SIG-M5 treated with dmso at 0.1 percent for 504 hours (cell line): ENCODE data around the gene MSI2.

Source experiments
- DNase-seq: peaks from one replicate; lab custom pipeline; 2025; ENCODE audit not compliant: unreplicated experiment; lab: John Stamatoyannopoulos, UW

Gene MSI2

GRCh38 chr17:57429966-57430365, 173.6 kb downstream of the MSI2 start:
- no peak for DNase-seq

DNA sequence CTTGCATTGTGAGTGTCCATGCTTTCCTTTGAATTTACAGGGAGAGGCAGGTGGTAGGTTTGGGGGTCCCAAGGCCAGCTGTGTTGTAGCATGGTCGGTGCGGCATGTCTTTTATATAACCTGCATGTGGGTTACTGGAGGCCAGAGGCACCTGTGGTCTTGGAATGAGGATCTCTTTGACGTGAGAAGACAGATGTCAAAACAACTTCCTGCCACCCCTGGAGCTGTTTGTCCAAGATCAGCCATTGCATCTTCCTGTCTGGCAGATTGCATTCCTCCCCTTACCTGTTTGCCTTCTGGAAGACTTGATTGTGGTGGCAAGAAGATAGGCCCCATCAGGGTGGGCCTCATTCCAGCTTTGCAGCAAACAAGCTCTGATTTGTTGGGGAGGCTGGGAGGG, 175.1 kb downstream of the MSI2 start:
- DNase-seq, result no peak

DNA sequence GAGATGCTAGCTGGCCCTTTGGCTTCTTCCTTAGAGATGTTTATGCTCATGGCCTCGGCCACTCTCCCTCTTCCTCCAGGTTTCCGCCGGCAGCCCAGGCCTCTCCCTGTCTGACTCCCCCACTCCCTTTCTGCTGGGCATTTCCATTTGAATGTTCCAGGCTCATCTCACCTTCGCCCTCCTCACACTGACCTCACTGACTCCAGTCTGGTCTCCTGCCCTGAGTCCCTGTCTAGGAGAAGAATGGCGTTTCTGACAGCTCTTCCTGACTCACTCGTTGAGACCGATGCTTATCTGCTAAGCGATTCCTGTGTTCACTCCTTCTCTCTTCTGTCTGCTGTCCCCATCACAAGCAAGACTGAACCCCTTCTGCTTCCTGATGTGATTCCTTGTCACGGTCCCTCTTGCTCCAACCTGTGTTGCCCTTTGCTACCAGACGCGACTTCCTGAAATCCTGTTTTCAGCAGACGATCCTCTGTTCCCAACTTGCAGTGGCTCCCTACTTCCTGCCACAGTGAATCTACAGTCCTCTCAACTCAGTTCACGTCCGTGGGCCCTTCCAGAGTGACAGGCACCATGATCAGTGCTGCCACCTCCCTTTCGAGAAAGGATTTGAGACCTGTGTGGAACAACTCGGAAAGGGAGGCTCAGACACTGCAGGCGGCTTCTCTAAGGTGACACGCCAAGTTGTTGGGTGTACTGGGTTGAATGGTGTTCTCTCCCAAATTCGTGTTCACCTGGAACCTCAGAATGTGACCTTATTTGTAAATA, 176.4 kb downstream of the MSI2 start:
- DNase-seq, result no peak

DNA sequence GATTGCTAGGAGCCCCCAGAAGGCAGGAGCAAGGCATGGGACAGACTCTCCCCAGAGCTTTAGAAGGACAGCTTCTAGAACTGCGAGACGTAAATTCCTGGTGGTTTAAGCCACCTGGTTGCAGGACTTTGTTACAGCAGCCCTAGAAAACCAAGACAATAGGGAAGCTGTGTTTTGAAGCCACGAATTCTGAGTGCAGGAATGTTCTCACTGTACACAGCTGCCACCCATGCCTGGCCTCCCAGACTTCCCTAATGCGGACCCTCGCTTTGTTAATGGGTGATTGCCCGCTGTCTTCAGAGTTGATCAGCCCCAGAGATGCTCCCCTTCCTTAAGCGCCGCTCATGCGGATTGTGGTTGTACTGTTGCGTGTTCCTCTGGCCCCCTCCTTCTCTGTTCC, 177.1 kb downstream of the MSI2 start:
- no peak for DNase-seq

DNA sequence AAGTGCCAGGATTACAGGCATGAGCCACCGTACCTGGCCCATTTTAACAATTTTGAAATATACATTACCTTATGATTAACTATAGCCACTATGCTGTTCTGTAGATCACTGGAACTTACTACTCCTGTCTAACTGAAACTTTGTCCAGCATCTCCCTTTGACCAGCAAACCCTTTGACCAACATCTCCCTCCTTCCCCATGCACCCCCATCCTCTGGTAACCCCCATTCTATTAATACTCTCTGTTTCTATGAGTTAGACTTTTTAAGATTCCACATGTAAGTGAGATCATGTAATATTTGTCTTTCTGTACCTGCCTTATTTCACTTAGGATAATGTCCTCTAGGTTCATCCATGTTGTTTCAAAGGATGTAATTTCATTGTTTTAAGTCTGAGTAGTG, 178.0 kb downstream of the MSI2 start:
- no peak for DNase-seq

DNA sequence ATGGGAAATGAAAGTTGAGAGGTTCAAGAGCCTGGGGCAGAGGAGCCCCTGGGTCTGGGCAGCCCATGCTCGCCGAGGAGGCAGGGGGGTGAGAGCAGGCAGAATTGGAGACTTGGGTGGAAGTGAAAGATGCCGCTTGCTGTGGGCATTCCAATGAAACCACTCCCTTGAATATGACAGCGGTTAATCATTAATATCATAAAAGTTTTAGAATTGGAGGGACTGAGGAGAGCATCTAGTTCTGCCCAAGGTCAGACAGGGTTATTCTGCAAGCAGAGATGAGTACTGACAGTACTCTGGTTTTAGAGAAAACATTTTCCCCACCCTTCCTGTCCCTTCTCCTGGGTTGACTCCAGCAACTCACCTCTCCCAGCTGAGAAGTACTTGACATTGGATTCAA, 180.2 kb downstream of the MSI2 start:
- DNase-seq, result no peak

DNA sequence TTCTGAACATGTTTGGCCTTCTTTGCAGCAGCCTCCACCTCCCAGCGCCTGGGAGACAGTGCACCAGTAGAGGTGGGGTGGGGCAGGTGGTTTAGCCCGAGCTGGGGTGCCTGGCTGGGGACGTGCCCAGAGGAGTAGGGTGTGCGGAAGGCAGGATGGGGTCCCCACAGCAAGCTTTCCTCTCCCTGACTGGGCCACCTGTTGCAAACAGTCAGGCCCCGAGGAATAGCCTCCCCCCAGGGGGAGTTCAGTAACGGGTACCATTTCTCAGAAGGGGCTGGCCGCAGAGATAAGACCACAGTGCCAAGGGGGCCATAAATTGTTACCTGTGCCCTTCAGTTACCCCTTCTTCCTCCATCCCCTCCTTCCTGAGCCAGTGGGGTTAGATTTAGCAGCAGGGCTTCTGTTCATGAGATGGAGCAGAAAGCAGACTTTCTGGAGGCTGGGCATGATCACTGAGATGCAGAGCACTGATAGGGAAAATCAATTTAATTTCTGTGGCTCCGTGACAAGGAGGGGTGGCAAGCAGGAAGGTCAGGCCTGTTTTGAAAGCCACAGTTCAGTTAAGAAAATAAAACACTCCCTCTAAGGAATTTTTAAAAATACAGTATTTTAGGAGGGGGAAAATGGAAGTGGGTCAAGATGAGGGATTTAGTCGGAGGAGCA, 181.9 kb downstream of the MSI2 start:
- DNase-seq, result no peak

DNA sequence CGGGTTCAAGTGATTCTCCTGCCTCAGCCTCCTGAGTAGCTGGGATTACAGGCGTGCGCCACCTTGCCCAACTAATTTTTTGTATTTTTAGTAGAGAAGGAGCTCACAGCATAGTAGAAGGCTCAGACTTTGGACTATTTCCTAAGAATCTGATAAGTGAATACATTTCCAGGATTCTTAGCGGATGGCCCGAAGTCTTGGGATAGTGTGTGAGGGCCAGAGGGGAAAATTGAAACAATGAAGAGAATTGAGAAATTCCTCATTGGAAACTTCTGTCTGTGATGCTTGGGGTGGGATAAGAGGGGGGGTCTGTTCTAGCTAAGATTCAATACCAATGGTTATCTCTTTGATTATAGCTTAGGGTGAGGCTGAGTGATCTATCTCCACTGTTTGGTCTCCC, 183.3 kb downstream of the MSI2 start:
- no peak for DNase-seq

DNA sequence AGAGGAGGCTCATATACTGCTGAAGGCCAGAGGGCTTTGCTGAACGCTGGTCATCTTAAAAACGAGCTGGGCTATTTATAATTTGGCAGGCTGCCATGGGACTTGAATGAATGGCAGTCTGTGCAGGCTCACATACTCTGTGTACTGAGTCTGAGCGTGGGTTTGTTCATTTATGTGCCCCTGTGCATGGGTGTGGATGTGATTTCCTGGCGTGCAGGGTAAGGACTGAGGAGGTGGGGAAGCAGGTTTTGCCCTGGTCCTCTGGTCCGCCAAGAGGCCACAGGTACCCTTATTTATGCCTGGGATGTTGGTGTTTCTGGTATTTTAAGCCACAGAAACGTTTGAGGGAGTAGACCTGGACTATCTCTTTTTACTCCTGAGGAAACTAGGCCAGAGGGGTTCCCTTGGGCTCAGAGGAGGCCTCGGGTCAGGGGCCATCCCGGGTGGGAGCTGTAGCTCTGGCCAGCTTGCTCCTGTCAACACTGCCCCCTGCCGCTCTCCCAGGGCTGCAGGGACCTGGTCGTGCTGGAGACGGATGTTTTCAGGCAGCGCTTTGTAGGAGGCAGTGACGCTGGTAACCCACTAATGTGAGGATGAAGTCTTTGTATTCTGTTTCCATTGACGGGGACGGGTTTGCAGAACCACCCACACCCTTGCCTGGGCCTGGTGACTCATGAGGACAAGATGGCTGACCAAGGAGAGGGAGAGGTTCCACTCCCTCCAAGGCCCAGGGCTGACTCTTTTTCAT, 184.4 kb downstream of the MSI2 start:
- DNase-seq, result peak; percentile 33

- peak; percentile 51 for DNase-seq
Measured at GRCh38 chr17:57441270-57441600, 184.9 kb downstream of the MSI2 start.

DNA sequence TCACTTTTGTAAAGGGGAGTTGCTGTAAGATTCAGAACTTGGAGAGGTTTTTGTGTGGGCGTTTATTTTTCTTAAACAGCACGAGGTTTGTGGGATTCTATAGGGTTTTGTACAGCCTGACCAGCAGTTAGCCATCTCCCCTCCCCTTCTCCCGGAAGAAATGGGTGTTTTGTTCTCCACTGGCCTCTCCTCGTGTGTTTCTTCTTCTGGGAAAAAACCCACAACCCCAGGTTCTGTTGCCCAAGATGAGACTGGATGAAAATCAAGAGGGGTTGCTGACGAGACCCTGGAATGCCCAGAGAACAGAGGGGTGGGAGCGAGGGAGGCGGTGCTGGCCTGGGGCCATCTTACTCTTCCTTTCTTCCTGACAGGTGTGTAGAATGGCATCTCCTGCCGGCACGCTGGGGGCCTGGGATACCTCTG, 186.1 kb downstream of the MSI2 start:
- no peak for DNase-seq

GRCh38 chr17:57442914-57443571, 186.7 kb downstream of the MSI2 start:
- DNase-seq, result no peak

GRCh38 chr17:57443781-57444180, 187.5 kb downstream of the MSI2 start:
- DNase-seq, result no peak

GRCh38 chr17:57444682-57445450, 188.5 kb downstream of the MSI2 start:
- DNase-seq, result peak; percentile 31

DNA sequence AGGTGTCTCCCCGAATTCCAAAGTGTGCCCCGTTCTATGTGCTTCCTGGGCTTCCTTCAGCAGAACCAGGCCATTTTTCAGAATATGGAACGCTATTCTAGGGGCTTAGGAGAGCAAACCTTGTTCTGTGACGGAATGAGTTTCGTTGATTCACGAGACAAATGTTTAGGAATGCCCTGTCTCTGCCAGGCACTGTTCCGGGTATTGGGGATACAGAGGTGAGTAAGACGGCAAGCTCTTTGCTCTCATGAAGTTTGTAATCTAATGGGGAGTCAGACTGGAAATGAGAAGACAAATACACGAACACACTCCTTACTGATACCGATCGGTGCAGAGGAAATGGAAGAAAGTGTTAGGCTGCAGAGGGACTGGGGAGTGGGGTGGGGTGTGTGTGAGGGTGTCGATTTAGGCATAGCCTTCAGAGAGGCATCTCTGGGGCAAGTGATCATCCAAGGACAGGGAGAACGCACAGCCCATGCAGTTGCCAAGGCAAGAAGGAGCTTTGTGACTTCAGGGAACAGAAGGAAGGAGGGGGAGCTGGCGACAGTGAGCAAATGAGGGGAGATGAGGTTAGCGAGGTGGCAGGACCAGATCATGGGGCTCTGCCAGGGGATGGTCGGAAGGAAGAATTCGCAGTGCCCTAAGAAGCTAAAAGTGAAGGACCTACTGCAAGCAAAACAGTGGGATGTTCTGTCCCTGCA, 189.6 kb downstream of the MSI2 start:
- no peak for DNase-seq

- no peak for DNase-seq
Measured at GRCh38 chr17:57447357-57447989, 191.2 kb downstream of the MSI2 start.

DNA sequence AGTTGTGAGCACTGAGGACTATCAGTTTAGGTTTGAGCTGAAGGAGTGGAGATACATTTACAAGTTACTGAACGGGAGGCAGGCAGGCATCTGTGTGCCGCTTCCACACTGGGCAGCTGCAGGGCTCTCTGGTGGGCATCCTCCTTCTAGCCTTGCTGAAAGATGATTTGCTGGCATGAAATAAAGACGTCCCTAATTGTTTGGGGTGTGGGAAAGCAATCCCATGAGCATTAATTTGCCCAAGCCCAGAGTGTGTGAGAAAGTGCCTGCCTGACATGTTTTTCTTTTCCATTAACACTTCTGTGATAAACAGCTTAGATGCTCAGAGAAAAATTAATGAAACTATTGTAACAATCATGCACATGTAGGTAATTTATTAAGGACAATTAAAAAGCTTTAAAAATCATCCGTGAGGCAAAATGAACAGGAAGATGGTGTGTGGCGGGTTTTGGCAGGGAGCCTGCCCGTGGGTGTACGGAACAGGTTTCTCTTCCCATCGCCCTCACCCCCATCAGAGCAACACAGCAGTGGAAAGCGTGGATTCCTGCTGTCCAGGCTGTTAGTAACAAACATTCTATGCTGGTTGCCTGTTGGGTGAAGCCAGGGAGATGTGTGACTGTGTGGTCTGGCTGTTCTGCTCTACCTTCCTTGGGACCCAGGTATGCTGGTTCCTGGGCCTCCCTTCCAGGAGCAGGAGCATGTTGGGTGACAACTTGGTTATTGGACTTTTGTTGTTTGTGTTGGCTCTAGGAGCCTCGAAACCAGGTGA, 191.9 kb downstream of the MSI2 start:
- no peak for DNase-seq

- DNase-seq, result no peak
Measured at GRCh38 chr17:57448759-57449283, 192.5 kb downstream of the MSI2 start.

DNA sequence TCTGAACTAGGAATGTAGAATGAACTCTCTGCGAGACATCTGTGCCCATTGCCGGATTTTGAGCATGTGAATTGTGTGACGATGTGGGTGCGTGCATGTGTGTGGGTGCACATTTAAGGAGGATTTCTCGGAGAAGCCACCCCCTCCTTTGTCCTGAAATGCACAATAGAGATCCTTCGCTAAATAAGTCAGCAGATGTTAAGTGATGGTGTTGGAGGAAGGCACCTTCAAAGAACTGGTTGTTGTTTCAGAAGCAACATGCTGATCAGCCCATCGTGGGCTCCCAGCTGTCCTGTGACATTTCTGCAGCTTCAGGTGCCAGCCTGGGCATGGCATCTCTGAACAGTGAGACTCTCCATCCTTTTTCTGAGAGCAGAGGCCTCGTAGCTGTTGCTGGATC, 194.9 kb downstream of the MSI2 start:
- no peak for DNase-seq
